Loucy (cell line): Measurements from ENCODE around the gene MARCKSL1.

ENCODE experiments used
- CTCF ChIP-seq: fragments of 200-600 bp; sonication (generic); conservative IDR thresholded peaks from 2 replicates; pipeline ENCODE4 v1.5.1; 2014; ENCODE audit warnings: mild to moderate bottlenecking, antibody characterized with exemption, low read length
- EZH2phosphoT487 ChIP-seq: fragments of 200-600 bp; IDR thresholded peaks from 2 replicates; pipeline ENCODE4 v1.6.1; 2018; ENCODE audit warnings: antibody characterized with exemption, mild to moderate bottlenecking, moderate library complexity, borderline replicate concordance

- no peak for TF ChIP-seq CTCF
- TF ChIP-seq EZH2phosphoT487: no peak
These were observed 17.7 kb downstream of the MARCKSL1 start for GRCh38 chr1:32318127-32318869.
